Stimulated activated naive CD8-positive, alpha-beta T cell treated with anti-CD3 and anti-CD28 coated beads, Interleukin-15, Interleukin-2, amounts not matched to agents 100 ng/mL and 50 ng/mL, for 24 hours (primary cell): Measurements from ENCODE around the gene LRRC28.
"Not testable (repeated sequence)": the region's sequence is repeated elsewhere in the genome, so short reads cannot be mapped to it uniquely, and the experiment has no call there.

Experiments used
- H3K27ac Mint-ChIP-seq: one replicate; pipeline ENCODE4 v1.8.0; 2021; ENCODE audit warnings: mild to moderate bottlenecking, mixed read lengths
- H3K27me3 Mint-ChIP-seq: one replicate; pipeline ENCODE4 v1.8.0; 2021; ENCODE audit warnings: mixed read lengths
- H3K36me3 Mint-ChIP-seq: one replicate; pipeline ENCODE4 v1.8.0; 2021; ENCODE audit warnings: low read depth, mixed read lengths
- H3K4me1 Mint-ChIP-seq: one replicate; pipeline ENCODE4 v1.8.0; 2021; ENCODE audit warnings: low read depth, mixed read lengths
- H3K4me3 Mint-ChIP-seq: one replicate; pipeline ENCODE4 v1.8.0; 2021; ENCODE audit warnings: mild to moderate bottlenecking, mixed read lengths
- H3K9me3 Mint-ChIP-seq: one replicate; pipeline ENCODE4 v1.8.0; 2021; ENCODE audit warnings: mixed read lengths

The LRRC28 gene

DNA sequence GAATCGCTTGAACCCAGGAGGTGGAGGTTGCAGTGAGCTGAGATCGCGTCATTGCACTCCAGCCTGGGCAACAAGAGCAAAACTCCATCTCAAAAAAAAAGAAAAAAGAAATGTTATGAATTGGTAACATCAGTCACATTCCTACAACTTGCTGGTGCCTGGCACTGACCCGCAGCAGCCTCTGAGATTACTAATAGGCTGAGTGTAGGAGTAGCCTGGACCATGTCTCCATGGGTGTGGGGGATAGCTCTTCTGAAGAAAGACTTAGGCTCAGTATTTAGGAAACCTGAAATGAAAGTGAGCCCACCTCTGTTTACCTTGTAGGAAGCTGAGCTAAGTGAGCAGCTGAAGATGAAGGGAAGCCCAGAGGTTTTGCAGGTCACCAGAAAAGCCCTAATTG lies 148.3 kb downstream of the LRRC28 start:
- peaks cover 2% of the 10 kb centered on the region for H3K9me3 Mint-ChIP-seq
- no peak overlapping the region for H3K27ac Mint-ChIP-seq
- H3K4me3 Mint-ChIP-seq = no peak overlapping the region
- no peaks in the 10 kb centered on the region for H3K36me3 Mint-ChIP-seq
- no peaks in the 10 kb centered on the region for H3K4me1 Mint-ChIP-seq
- no peaks in the 10 kb centered on the region for H3K27me3 Mint-ChIP-seq

DNA sequence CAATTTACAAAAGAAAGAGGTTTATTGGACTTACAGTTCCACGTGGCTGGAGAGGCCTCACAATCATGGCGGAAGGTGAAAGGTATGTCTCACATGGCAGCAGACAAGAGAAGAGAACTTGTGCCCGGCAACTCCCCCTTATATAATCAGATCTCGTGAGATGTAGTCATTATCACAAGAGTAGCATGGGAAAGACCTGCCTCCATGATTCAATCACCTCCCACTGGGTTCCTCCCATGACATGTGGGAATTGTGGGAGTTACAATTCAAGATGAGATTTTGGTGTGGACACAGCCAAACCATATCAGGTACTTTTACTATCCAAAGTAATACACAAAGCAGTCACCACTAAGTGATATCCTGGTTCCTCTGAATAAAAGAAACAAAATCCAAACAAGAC lies 149.9 kb downstream of the LRRC28 start:
- not testable (repeated sequence) for H3K9me3 Mint-ChIP-seq, H3K36me3 Mint-ChIP-seq, H3K4me1 Mint-ChIP-seq, H3K4me3 Mint-ChIP-seq, H3K27me3 Mint-ChIP-seq, H3K27ac Mint-ChIP-seq

DNA sequence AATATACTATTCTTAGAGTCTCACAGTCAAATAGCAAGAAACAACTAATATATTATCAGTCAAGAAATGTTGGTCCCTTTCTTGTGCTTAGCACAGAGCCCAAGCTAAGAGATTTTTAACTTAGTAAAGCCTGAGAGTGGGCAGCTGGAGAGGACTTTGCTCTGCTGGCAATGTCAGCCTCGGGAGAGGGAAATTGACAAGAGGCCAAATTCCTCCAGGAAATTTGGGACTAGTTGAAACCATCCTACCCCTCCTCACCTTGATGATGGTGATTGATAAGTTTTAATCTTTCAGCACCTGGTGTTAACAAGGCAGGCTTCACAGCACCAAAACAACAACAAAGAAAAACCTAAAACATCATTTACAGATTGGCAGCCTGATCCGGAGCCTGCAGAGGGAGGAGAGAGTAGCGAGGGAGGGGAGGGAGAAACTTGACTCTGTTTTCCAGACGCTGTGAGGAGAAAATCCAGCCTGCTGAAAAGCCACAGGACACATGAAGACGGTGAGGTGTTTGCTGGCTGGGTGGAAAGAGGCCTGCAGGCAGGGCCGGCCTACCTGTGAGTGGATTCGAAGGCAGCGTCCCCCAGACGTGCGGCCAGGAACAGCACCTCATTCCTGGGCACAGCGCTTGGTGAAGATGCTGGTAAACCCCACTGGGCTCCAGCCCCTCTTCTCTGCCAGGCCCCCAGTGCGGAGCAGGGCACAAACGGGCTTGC lies 150.9 kb downstream of the LRRC28 start:
- Mint-ChIP-seq H3K4me1 (no peaks in the 10 kb centered on the region), H3K9me3 (no peaks in the 10 kb centered on the region), H3K27ac (no peak overlapping the region)

DNA sequence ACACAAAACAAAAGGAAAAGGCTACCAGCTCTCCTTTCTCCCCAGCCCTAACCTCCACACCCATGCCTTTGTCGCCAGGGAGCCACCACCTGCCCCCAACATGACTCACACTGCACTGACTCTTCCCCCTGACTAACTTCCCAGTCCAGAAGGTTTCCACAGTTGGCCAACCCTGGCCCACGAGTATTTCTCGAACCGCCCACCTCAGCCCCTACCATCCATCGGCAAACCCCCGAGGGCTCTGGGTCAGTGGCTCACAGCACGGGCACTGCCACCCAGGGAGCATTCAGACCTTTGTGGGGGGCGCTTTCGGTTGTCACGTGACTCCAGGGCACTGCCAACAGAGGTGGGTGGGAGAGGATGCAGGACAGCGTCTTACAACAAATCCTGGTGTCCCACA lies 152.3 kb downstream of the LRRC28 start:
- Mint-ChIP-seq H3K4me1 (peaks cover 6% of the 10 kb centered on the region), H3K9me3 (no peaks in the 10 kb centered on the region), H3K27ac (no peak overlapping the region), H3K4me3 (no peak overlapping the region), H3K27me3 (no peaks in the 10 kb centered on the region), H3K36me3 (no peaks in the 10 kb centered on the region)

More for the DNA sequence above, 150.9 kb downstream of the LRRC28 start:
- H3K4me3 Mint-ChIP-seq = no peak overlapping the region
- H3K27me3 Mint-ChIP-seq = no peaks in the 10 kb centered on the region
- no peaks in the 10 kb centered on the region for H3K36me3 Mint-ChIP-seq

DNA sequence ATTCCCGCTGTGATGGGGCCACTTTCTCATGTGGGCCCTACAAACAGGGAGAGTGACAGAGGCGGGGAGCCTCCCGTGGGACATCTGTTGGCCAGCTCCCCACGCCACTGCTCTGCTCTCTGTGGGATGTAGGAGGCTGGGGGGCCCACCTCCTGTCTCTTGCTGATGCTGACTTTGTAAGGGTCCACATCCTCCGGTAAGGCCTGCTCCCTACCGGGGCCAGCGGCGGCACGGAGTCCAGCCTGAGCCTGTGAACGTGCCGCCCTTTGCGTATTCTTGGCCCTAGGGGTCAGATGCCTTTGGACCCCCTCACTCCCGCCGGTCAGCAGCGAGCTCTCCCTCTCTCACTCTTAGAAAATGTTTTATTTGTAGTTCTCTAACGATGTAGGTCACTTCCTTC lies 153.2 kb downstream of the LRRC28 start:
- H3K36me3 Mint-ChIP-seq = no peaks in the 10 kb centered on the region
- no peak overlapping the region for H3K27ac Mint-ChIP-seq
- no peak overlapping the region for H3K4me3 Mint-ChIP-seq
- no peaks in the 10 kb centered on the region for H3K9me3 Mint-ChIP-seq
- no peaks in the 10 kb centered on the region for H3K27me3 Mint-ChIP-seq
- peaks cover 10% of the 10 kb centered on the region for H3K4me1 Mint-ChIP-seq

DNA sequence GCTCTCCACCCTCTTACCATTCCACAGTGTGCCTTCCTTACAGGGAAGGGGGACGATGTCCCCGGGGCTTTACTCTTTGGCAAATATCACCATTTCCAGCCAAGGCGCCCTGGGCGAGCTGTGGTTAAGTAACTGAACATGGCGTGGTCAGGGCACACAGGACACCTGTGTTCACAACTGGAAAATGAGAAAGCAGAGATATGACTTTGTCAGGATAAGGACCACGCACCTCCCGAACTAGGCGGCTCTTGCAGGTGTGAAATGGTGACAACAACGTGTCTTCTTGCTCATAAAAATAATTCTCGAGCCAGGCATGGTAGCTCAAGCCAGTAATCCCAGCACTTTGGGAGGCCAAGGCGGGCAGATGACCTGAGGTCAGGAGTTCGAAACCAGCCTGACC lies 154.8 kb downstream of the LRRC28 start:
- H3K9me3 Mint-ChIP-seq = no peaks in the 10 kb centered on the region
- H3K36me3 Mint-ChIP-seq = no peaks in the 10 kb centered on the region
- peaks cover 10% of the 10 kb centered on the region for H3K4me1 Mint-ChIP-seq
- H3K4me3 Mint-ChIP-seq = no peak overlapping the region
- H3K27me3 Mint-ChIP-seq = no peaks in the 10 kb centered on the region
- H3K27ac Mint-ChIP-seq = no peak overlapping the region

DNA sequence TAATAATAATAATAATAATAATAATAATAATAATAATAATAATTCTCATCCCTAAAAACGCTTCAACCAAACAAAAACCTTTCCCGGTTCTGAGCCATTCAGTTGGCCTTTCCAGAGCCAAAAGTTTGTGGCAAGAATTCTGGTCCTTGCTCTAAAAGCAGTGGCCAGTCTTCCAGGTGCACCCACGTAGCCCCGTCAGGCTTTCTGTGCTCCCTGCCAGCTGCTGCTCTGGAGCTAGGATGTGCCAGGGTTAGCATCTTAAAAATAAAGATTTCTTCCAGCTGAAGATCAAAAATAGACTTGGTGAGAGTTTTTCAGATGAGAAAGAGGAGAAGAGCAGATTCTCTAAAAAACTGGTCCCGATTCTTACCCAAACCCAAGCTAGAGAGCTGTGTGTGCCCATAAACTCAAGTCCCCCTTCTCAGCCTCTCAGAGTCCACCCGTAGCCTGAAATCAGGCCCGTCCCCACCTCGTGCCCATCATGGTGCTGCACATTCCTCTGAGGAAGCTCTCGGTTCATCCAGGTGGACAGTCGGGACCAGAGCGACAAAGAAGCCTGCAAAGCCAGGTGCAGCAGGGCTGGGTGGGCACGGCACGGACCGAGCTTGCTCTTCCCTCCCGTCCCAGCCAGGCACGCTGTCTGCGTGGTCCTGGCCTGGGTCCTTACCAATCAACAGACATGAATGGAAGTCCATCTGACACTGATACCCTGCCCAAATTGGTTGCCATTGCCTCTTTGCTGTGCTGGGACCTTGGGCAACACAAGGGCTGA lies 155.6 kb downstream of the LRRC28 start:
- Mint-ChIP-seq H3K4me3 (no peak overlapping the region), H3K4me1 (peaks cover 10% of the 10 kb centered on the region), H3K27me3 (no peaks in the 10 kb centered on the region), H3K36me3 (no peaks in the 10 kb centered on the region), H3K9me3 (no peaks in the 10 kb centered on the region), H3K27ac (no peak overlapping the region)

DNA sequence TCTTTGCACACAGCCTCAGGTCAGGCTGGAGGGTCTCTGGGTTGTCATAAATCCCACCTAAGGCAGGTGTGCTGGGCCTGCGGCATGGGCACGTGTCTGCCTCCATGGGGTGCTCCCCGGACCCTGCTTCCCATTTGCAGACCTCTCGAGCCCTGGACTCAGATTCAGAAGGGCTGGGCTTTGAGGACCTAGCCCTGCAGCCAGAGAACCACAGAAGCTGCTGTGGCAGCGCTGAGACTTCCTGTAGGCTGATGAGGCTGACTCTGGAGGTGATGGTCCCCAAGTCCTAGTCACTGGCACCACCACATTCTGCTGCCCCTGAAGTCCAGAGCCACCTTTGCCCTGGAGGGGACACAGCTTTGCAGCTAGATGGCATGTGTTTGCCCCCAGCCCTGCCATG lies 156.4 kb downstream of the LRRC28 start:
- Mint-ChIP-seq H3K4me3 (no peak overlapping the region), H3K36me3 (no peaks in the 10 kb centered on the region), H3K9me3 (no peaks in the 10 kb centered on the region), H3K4me1 (peaks cover 10% of the 10 kb centered on the region), H3K27me3 (no peaks in the 10 kb centered on the region), H3K27ac (no peak overlapping the region)

DNA sequence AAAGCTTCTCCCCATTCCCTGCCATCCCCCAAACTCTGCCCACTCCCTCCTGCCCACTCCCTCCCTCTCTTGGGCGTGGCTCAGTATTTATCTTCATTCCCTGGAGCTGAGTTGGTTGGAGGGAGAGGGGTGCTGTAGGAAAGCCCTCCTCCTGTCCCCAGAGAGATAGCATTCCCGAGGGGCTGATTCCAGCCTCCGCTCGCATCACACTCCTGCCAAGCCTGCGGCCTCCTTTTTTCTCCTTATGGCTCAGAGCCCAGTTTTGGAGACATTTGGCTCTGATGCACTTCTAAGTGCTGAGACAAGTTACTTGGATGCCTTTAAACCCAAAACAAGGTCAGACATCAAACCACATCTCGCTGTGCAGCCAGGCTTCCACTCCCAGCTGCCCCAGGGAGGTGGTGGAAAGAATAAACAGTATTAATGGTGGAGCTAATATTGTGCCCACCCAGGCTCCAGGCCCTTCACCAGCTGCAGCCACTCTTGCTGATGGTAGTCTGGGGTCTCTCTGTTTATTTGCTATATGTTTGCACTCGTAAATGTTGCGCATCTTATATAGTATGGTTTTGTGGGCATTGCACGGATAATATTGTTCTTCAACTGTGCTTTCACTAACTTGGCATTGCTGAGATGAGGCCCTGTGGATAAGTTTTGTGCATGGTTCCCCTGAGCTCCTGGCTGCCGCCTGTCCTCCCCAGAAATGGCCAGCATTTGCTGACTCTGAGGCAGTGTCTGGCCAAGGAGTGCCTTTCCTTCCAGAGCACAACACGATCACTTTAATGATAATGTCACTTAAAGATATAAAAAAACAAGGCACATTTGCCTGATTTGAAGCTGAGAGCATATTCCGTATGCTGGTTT lies 157.2 kb downstream of the LRRC28 start:
- Mint-ChIP-seq H3K27ac (no peak overlapping the region), H3K27me3 (no peaks in the 10 kb centered on the region), H3K9me3 (no peaks in the 10 kb centered on the region), H3K36me3 (no peaks in the 10 kb centered on the region), H3K4me1 (peaks cover 10% of the 10 kb centered on the region), H3K4me3 (no peak overlapping the region)

DNA sequence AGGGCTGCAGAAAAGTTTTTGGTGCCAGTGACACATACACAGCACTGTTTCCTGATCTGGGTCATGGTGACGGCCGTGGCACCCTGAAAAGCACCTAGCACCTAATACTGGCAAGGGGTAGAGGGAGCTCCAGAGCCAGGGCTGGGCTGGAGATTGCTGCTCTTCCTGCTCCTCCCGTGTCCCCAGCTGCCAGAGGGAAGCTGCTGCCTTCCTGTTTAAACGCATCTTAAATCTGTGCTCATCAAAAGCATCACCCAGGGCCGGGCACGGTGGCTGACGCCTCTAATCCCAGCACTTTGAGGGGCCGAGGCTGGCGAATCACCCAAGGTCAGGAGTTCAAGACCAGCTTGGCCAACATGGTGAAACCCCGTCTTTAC lies 157.8 kb downstream of the LRRC28 start:
- Mint-ChIP-seq H3K9me3 (no peaks in the 10 kb centered on the region), H3K27ac (no peak overlapping the region), H3K27me3 (no peaks in the 10 kb centered on the region), H3K4me1 (peaks cover 10% of the 10 kb centered on the region), H3K4me3 (no peak overlapping the region), H3K36me3 (no peaks in the 10 kb centered on the region)

DNA sequence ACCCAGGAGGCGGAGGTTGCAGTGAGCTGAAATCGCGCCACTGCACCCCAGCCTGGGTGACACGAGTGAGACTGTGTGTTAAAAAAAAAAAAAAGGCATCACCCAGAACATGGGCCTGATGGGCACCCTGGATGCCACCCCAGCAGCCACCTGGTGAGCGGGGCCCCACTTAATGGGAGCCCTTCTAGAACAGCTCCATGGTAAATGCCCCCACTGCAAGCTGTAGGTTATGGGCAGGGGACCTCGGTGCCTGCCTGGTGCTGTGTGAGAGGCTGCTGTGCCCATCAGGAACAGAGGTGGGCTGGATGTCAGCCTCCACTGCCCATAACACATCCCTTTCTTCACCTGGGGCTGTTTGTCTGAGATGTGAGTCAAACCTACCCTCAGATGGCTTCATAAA lies 158.3 kb downstream of the LRRC28 start:
- Mint-ChIP-seq H3K9me3 (no peaks in the 10 kb centered on the region), H3K27ac (no peak overlapping the region), H3K36me3 (no peaks in the 10 kb centered on the region), H3K4me3 (no peak overlapping the region), H3K27me3 (no peaks in the 10 kb centered on the region), H3K4me1 (peaks cover 10% of the 10 kb centered on the region)

DNA sequence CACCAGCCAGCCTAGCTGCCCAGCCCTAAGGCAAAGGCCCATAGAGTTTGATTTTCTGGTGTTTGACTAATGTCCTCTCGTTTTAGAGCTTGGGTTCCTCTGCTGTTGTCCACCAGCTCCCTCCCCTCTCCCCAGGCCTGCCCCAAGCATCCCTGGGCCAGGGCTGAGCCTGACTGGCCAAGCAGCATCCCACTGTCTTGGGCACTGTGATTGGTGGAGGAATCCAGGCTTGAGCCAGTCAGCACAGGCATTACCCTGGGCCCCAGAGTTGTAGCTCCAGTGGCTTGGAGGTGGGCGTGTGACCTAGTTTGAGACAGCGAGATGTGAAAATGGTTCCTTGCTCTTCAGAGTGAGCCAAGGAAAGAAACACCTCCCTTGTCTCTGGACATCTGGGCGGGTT lies 159.2 kb downstream of the LRRC28 start:
- Mint-ChIP-seq H3K4me3 (no peak overlapping the region), H3K36me3 (no peaks in the 10 kb centered on the region), H3K27me3 (no peaks in the 10 kb centered on the region), H3K27ac (no peak overlapping the region), H3K4me1 (peaks cover 10% of the 10 kb centered on the region), H3K9me3 (no peaks in the 10 kb centered on the region)

DNA sequence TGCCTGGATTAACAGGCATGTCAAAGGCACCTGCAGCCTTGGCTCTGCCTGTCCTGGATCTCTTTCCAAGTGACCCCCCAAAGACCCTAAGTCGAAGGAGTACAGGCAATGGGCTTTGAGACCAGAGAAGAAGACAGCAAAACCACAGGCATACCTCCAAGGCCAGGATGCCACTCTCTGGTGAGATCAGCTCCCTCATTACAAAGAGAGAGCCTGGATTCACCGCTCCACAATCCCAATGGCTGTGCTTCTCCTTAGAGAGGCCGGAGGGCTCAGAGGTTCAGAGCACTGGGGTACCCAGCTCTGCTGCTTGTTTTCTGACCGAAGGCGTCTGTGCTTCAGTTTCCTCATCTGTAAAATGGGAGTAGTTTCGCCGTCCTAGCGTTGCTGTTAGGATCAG lies 160.0 kb downstream of the LRRC28 start:
- no peak overlapping the region for H3K4me3 Mint-ChIP-seq

DNA sequence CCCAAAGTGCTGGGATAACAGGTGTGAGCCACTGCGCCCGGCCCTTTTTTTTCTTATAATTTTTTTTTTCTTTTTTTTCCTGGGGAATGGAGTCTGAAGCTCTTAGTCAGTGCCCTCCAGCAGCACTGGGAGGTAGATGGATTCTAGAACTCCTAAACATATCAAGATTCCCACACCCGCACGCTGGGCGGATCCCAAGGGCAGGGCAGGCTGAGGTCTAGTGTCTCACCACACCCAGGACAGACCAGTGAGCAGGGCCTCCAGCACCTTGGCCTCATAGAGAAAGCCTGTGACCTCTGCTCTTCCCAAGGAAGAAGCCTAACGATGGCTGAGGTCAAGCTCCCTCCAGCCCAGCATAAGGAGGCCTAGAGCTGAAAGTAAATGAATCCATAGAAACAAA lies 160.8 kb downstream of the LRRC28 start:
- Mint-ChIP-seq H3K27me3 (no peaks in the 10 kb centered on the region), H3K4me3 (no peak overlapping the region), H3K4me1 (peaks cover 10% of the 10 kb centered on the region), H3K27ac (no peak overlapping the region), H3K36me3 (no peaks in the 10 kb centered on the region), H3K9me3 (no peaks in the 10 kb centered on the region)

More for the DNA sequence above, 160.0 kb downstream of the LRRC28 start:
- peaks cover 10% of the 10 kb centered on the region for H3K4me1 Mint-ChIP-seq
- no peak overlapping the region for H3K27ac Mint-ChIP-seq
- no peaks in the 10 kb centered on the region for H3K9me3 Mint-ChIP-seq
- H3K27me3 Mint-ChIP-seq = no peaks in the 10 kb centered on the region
- no peaks in the 10 kb centered on the region for H3K36me3 Mint-ChIP-seq

DNA sequence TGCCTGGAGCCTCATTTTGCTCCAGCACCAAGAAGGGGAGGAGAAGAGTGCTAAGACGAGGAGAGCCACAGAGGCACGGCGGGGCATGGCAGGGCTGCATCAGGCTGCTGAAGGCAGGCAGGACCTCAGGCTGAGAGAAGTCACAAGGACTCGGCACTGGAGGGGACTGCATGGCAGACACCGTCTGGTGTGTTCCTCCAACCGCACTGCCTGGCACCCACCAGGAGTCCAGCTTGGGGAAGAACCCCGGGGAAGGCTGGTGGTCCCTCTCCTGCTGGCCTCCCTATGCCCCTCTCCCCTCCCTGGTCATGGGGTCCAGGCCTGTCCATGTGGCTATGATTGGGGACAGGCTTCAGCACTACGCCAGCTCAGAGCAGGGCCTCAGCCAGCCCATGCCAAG lies 161.3 kb downstream of the LRRC28 start:
- no peak overlapping the region for H3K4me3 Mint-ChIP-seq
- H3K4me1 Mint-ChIP-seq = peaks cover 9% of the 10 kb centered on the region
- H3K27ac Mint-ChIP-seq = no peak overlapping the region
- no peaks in the 10 kb centered on the region for H3K27me3 Mint-ChIP-seq
- no peaks in the 10 kb centered on the region for H3K36me3 Mint-ChIP-seq
- no peaks in the 10 kb centered on the region for H3K9me3 Mint-ChIP-seq
